HT-29 (cell line): ENCODE data around the gene PMVK. TPM values are rescaled to one million over a fixed set of nuclear protein-coding genes. Genes with fewer than 3 reads are reported as not detected.

ENCODE experiments used
- DNase-seq: peaks from one replicate; pipeline ENCODE4 v3.0.0-alpha.2; 2015; ENCODE audit warnings: low spot score
- total RNA-seq: library from RNA; depleted of rRNA; stranded (reverse); fragments of >200 nt; shearing (Covaris generic); gene quantifications from 2 replicates; pipeline ENCODE4 v1.2.3, GENCODE V29; 2014

Gene PMVK
- total RNA-seq, 1 experiment from 2014 or later: 18.9 TPM

DNA sequence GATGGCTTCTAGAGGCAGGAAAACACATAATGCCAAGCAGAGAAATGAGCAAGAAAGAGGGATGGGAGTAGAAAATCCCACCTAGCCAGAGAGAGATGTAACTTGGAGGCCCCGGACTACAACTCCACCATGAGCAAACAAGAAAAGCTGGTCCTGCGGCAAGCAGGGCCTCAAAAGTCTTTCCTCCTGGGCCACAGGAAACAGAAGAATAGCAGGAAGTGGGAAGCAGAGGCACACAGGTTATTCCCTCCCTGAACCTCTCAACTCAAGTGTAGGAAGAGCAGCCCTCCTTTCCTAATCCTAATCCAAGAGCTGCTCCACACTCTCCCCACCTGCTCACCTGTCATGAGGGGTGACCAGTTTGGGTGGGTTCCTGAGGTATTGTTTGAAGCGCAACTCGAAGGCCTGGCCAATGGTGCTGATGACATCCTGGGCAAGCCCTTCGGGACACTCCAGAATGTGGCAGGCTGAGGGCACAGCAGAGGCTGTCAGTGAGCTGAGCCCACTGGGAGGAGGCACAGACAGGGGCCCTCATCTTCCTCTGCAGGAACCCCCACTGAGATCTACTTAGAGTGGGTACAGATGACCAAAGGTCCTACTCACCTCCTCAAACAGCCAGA lies 30.9 kb upstream of the PMVK start:
- DNase-seq: no peak

DNA sequence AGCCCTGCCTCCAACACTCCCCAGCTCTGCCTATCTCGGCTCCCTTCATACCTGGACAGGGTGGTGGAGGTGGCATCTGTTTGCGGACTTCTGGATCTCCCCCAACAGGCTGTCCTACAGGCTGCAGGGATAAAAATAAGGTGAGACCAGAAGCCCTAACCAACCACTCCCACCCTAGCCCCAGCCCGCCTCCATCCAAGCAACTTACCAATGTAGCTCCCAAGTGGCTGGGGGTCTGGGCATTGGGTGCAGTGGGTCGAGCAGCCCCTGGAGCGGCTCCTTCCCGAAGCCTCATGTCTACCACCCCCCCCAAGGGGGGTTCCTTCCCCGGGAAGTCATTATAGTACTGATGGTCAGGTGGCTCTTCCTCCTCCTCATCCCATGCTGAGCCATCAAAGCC lies 29.6 kb upstream of the PMVK start:
- no peak for DNase-seq

DNA sequence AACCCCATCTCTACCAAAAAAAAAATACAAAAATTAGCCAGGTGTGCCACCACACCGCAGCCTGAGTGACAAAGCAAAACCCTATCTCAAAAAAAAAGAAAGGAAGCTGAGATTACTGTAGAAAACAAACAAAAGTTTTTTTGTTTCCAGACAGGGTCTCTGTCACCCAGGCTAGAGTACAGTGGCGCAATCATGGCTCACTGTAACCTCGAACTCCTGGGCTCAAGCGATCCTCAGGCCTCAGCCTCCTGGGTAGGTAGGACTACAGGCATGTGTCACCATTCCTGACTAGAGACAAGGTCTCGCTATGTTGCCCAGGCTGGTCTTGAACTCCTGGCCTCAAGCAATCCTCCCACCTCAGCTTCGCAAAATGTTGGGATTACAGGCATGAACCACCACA lies 27.8 kb upstream of the PMVK start:
- DNase-seq: no peak

GRCh38 chr1:154963643-154964042 lies 27.1 kb upstream of the PMVK start:
- no peak for DNase-seq

- DNase-seq: no peak
These were observed 26.3 kb upstream of the PMVK start for GRCh38 chr1:154962795-154963330.

DNA sequence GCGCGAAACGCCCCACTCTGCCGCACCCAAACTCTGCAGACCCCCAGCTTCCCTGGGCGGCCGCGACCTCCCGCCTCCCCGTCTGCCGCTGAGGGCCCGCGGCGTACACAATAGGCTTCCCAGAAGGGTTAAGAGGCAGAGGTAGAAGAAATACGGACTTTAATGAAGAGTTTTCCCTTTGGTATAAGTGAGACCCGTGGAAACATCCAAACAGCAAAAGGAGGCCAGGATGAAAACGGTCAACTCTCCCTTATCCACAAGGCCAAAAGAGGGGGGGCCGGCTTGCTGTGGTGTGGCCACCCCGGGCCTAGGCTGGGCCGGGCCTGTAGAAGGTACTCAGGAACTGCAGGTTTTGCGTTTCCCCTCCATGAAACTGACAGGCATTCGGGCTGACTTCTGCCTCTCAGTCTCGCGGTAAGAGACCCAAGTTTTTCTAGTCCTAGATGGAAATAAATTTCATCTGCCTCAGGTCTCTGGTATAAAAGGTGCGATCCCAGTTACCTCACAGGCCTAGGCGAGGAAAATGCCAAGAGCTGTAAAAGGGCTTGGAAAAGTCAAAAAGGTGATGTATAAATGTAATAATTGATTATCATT lies 25.7 kb upstream of the PMVK start:
- peak; percentile 50 for DNase-seq

- peak; percentile 79 for DNase-seq
These were observed 25.0 kb upstream of the PMVK start, which contains the start of gene PYGO2 for GRCh38 chr1:154961207-154962155. Gene PYGO2 (minus strand): TSS chr1:154961782. CDS start chr1:154961576, 206 bp downstream.

DNA sequence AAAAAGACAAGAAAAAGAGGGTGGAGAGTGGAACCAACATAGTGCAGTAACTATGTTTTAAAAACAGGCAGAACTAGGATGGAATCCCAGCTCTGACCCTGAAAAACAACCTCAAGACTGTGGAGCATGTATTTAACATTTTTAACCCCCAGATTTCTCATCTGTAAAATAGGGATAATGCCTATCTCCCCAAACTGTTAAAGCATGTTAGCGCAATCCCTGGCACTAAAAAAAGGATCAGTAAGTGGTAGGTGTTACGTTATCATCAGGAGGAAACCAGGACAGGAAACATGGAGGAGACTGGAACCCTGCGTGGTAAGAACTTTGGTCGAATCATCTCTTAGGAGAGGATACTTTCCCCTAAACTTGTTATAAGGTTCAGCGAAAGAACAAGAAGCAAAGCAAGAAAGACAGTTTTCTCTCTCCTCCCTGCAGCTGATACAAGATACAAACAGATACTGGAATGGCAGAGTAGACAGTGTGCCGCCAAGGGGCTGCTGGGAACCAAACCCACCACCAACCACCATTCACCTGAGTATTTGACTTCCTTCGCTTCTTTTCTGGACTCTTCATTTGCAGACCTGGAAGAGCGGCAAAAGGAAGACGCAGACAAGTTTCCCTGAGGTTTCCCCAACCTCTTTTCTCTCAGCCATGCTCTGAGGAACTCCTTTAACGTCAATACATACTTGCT lies 24.1 kb upstream of the PMVK start:
- DNase-seq: no peak

- DNase-seq: no peak
These were observed 22.9 kb upstream of the PMVK start for GRCh38 chr1:154959426-154959780.

GRCh38 chr1:154958681-154959425 lies 22.3 kb upstream of the PMVK start:
- no peak for DNase-seq

GRCh38 chr1:154958036-154958435 lies 21.5 kb upstream of the PMVK start:
- DNase-seq: no peak

- peak; percentile 17 for DNase-seq
These were observed 20.7 kb upstream of the PMVK start for GRCh38 chr1:154957091-154957657.

- DNase-seq: no peak
These were observed 20.0 kb upstream of the PMVK start for GRCh38 chr1:154956544-154956941.

GRCh38 chr1:154955718-154956543 lies 19.4 kb upstream of the PMVK start, which contains the start of gene PBXIP1:
Gene PBXIP1 (minus strand): TSS chr1:154956099. CDS start chr1:154953721, 2,378 bp downstream.
- DNase-seq: peak; percentile 93

- DNase-seq: peak; percentile 60
These were observed 18.7 kb upstream of the PMVK start for GRCh38 chr1:154955039-154955717.

DNA sequence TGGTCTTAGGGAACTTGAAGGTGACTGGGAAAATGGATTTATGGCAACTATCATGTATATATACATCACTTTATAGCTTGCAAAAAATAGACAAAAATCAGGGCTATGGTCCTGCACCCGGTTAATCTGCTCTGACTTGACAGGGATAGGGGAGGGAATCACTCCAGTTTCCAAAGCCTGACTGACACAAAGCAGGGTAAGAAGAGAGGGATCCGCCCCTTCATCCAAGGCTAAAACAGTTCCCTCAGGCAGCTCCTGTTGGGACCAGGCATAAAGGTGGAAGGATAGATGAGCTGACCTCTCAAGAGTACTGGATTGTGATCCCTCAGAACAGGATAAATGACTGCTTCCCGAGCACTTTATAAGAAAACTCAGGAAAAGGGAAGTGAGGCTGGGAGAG lies 18.0 kb upstream of the PMVK start:
- DNase-seq: no peak

DNA sequence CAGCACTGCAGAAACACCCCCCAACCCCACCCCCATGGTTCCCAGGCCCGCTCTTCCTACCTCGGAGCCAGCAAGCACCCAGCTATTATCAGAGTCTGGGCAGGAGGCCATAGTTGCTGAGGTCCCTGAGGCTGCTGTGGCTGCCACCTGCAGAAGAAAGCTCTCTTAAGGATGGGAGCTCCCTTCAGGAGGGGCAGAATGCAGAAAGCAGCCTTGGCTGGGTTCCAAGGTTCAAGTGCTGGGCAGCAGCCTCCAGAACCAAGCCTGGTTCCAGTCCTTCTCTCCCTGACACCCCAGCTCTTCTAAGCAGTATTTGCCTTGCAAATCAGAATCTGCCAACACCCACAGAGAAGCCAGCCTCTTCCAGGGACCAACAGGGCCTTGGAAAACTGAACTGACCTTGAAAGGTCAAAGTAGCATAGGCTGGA lies 17.1 kb upstream of the PMVK start:
- DNase-seq: no peak

- no peak for DNase-seq
These were observed 16.1 kb upstream of the PMVK start for GRCh38 chr1:154952664-154953063.
